ENCODE data around the gene MBOAT7.
"Not testable (repeated sequence)": the region's sequence is repeated elsewhere in the genome, so short reads cannot be mapped to it uniquely, and the experiment has no call there.

- TF ChIP-seq, protein P1, sequence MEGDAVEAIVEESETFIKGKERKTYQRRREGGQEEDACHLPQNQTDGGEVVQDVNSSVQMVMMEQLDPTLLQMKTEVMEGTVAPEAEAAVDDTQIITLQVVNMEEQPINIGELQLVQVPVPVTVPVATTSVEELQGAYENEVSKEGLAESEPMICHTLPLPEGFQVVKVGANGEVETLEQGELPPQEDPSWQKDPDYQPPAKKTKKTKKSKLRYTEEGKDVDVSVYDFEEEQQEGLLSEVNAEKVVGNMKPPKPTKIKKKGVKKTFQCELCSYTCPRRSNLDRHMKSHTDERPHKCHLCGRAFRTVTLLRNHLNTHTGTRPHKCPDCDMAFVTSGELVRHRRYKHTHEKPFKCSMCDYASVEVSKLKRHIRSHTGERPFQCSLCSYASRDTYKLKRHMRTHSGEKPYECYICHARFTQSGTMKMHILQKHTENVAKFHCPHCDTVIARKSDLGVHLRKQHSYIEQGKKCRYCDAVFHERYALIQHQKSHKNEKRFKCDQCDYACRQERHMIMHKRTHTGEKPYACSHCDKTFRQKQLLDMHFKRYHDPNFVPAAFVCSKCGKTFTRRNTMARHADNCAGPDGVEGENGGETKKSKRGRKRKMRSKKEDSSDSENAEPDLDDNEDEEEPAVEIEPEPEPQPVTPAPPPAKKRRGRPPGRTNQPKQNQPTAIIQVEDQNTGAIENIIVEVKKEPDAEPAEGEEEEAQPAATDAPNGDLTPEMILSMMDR (IDR thresholded peaks at IDR 0.05), result not testable (repeated sequence)
- not testable (repeated sequence) for TF ChIP-seq POLR2A (IDR thresholded peaks at IDR 0.05)
These were observed 34.5 kb upstream of the MBOAT7 start for GRCh38 chr19:54223937-54224281.
